ENCODE data around the gene AKAP17A. TPM values are rescaled to one million over a fixed set of nuclear protein-coding genes. Genes with fewer than 3 reads are reported as not detected.
"Not testable (repeated sequence)": the region's sequence is repeated elsewhere in the genome, so short reads cannot be mapped to it uniquely, and the experiment has no call there.

Gene AKAP17A
- total and polyA plus RNA-seq, 10 donors, result 36.6 to 88.9 (median 70.0) TPM

DNA sequence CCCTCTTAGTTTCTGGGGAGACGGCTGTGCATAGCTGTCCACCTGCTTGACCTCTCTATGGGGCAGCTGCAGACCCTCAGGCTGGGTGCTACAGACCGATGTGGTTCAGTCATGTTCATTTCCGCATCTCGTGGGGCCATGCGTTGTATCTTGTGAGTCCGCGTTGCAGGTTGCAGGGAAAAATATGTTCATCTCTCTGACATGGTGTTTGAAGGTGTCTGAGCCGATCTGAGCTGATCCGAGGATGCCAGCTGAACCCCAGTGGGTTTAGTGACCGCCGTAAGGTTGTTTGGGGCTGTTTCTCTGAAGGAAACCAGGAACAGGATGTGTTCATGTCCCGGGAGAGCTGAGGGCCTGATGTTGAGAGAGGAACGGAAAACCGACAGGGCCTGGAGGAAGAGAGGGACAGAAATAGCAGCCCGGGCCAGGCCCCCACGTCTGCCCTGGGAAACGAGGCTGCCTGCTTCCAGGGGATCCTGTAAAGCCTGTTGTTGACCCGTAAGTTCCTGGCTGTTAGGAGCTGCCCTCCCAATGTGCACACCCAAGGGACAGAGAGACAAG is 44.6 kb upstream of the AKAP17A start:
- Histone ChIP-seq H3K4me3 (peak overlapping the region in 1 of 8 donors; percentile 12), H3K27me3 (replicated peaks in 1 of 7) (no peaks in the 10 kb centered on the region), H3K4me1 (peaks cover 0 to 31% (median 11%) of the 10 kb centered on the region in 6 donors), H3K36me3 (no peaks in the 10 kb centered on the region), H3K9me3 (peaks cover 0 to 4% (median 0%) of the 10 kb centered on the region in 8 donors), H3K27ac (peak overlapping the region in 7 of 8 donors; percentile 16 to 76 (median 55))
- TF ChIP-seq POLR2AphosphoS5 (IDR thresholded peaks at IDR 0.05), result peak in 2 of 3 donors; percentile 20 to 38
- TF ChIP-seq, protein P1, sequence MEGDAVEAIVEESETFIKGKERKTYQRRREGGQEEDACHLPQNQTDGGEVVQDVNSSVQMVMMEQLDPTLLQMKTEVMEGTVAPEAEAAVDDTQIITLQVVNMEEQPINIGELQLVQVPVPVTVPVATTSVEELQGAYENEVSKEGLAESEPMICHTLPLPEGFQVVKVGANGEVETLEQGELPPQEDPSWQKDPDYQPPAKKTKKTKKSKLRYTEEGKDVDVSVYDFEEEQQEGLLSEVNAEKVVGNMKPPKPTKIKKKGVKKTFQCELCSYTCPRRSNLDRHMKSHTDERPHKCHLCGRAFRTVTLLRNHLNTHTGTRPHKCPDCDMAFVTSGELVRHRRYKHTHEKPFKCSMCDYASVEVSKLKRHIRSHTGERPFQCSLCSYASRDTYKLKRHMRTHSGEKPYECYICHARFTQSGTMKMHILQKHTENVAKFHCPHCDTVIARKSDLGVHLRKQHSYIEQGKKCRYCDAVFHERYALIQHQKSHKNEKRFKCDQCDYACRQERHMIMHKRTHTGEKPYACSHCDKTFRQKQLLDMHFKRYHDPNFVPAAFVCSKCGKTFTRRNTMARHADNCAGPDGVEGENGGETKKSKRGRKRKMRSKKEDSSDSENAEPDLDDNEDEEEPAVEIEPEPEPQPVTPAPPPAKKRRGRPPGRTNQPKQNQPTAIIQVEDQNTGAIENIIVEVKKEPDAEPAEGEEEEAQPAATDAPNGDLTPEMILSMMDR (IDR thresholded peaks at IDR 0.05 in 8 of 11, conservative IDR thresholded peaks at IDR 0.05 in 3 of 11), result no peak
- WGBS, 5 donors, result 28 to 44% (median 39%) methylated on average over 16 to 18 of the region's 18 CpGs
- no peak for DNase-seq
- intact Hi-C loops (cut with DNase I; ENCODE audit: low total_unique reads), result no loop called here

DNA sequence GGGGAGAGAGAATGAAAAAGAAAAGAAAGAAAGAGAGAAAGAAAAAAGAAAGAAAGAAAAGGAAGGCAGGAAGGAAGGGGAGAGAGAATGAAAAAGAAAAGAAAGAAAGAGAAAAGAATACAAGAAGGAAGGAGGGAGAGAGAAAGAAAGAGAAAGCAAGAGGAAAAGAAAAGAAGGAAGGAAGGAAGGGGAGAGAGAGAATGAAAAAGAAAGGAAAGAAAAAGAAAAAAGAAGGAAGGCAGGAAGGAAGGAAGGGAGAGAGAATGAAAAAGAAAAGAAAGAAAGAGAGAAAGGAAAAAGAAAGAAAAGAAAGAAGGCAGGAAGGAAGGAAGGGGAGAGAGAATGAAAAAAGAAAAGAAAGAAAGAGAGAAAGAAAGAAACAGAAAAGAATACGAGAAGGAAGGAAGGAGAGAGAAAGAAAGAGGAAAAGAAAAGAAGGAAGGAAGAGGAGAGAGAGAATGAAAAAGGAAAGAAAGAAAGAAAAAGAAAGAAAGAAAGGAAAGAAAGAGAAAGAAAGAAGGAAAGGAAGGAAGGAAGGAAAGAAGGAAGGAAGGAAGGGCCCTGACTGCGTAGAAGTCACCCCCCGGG is 39.4 kb upstream of the AKAP17A start:
- no peaks in the 10 kb centered on the region for H3K27me3 ChIP-seq (replicated peaks in 1 of 7)
- intact Hi-C loops (cut with DNase I; ENCODE audit: low total_unique reads), result no loop called here
- DNase-seq, result no peak
- no peak for TF ChIP-seq POLR2A (IDR thresholded peaks at IDR 0.05)
- TF ChIP-seq, protein P1 (IDR thresholded peaks at IDR 0.05 in 8 of 11, conservative IDR thresholded peaks at IDR 0.05 in 3 of 11), result no peak
- TF ChIP-seq POLR2AphosphoS5 (IDR thresholded peaks at IDR 0.05), result no peak
- H3K36me3 ChIP-seq, result no peaks in the 10 kb centered on the region
- peaks cover 0 to 20% (median 5%) of the 10 kb centered on the region in 8 donors for H3K9me3 ChIP-seq
- 62 to 85% (median 69%) methylated on average over 3 of the region's 3 CpGs for WGBS, 5 donors
- peaks cover 3 to 56% (median 18%) of the 10 kb centered on the region in 6 donors for H3K4me1 ChIP-seq
- H3K27ac ChIP-seq, result peak overlapping the region in 2 of 8 donors; percentile 67 to 86
- H3K4me3 ChIP-seq, result no peak overlapping the region

DNA sequence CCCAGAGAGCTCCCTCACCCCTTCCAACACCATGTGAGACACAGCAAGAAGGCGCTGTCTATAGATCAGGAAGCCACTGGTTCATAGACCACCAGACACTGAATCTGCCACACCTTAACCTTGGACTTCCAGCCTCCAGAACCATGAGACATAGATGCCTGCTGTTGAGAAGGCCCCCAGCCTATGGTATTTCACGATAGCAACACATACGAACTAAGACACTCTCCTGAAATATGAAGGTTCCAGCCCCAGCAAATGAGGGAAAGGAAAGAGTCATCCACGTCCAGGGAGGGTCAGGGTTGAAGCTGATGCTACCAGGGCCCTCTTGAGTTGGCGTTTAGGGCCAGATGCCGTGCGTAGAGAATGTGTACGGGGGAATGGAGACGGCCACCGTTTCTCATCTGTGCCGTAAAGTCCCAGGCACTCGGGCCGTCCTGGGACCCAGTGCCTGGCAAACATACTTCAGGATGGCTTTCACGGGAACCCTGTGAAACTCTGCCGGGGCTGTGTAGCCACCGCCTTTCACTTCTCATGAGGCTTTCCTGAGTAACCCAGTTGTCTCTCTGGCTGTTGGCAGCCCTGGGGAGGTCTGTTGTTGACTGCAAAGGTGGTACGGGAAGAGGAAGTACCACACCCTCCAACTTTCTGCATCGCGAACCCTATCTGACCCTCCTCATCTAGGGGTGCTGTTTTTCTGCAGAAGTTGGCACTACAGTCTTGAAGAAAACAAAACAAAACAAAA is 36.8 kb upstream of the AKAP17A start:
- peak overlapping the region; percentile 54 to 90 (median 77) for H3K27ac ChIP-seq
- peaks cover 0 to 45% (median 12%) of the 10 kb centered on the region in 6 donors for H3K4me1 ChIP-seq
- DNase-seq, result peak; percentile 87
- 43 to 57% (median 51%) methylated on average over 17 to 19 of the region's 19 CpGs for WGBS, 5 donors
- H3K4me3 ChIP-seq, result peak overlapping the region in 1 of 8 donors; percentile 14
- intact Hi-C loops (cut with DNase I; ENCODE audit: low total_unique reads), result no loop called here
- H3K9me3 ChIP-seq, result peaks cover 0 to 20% (median 5%) of the 10 kb centered on the region in 8 donors
- H3K36me3 ChIP-seq, result no peaks in the 10 kb centered on the region
- H3K27me3 ChIP-seq (replicated peaks in 1 of 7), result no peaks in the 10 kb centered on the region
- TF ChIP-seq POLR2AphosphoS5 (IDR thresholded peaks at IDR 0.05) (peak in 2 of 3 donors; percentile 44 to 82), POLR2A (IDR thresholded peaks at IDR 0.05) (no peak)
- TF ChIP-seq, protein P1 (IDR thresholded peaks at IDR 0.05 in 8 of 11, conservative IDR thresholded peaks at IDR 0.05 in 3 of 11), result no peak

DNA sequence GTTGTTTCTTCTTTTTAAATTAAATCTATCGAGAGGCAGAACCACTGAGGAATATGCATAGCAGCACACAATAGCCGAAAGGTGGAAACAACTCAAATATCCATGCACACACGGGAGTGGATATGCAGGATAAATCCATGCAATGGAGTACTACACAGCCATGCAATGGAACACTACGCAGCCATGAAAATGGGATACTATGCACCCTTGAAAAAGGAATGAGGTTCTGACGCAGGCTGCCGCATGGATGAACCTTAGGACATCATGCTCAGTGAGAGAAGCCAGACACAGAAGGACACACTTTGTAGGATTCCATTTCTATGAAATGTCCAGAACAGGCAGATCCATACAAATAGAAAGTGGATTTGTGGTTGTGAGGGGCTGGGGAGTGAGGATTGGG is 36.0 kb upstream of the AKAP17A start:
- peak overlapping the region in 1 of 8 donors; percentile 14 for H3K4me3 ChIP-seq
- DNase-seq, result no peak
- peaks cover 0 to 45% (median 12%) of the 10 kb centered on the region in 6 donors for H3K4me1 ChIP-seq
- peaks cover 0 to 20% (median 5%) of the 10 kb centered on the region in 8 donors for H3K9me3 ChIP-seq
- WGBS, 5 donors, result 78 to 85% (median 80%) methylated on average over 6 of the region's 6 CpGs
- H3K27ac ChIP-seq, result peak overlapping the region in 7 of 8 donors; percentile 15 to 90 (median 77)
- no peaks in the 10 kb centered on the region for H3K27me3 ChIP-seq (replicated peaks in 1 of 7)
- no peaks in the 10 kb centered on the region for H3K36me3 ChIP-seq
- intact Hi-C loops (cut with DNase I; ENCODE audit: low total_unique reads), result no loop called here
- TF ChIP-seq POLR2A (IDR thresholded peaks at IDR 0.05) (no peak), POLR2AphosphoS5 (IDR thresholded peaks at IDR 0.05) (no peak)
- TF ChIP-seq, protein P1 (IDR thresholded peaks at IDR 0.05 in 8 of 11, conservative IDR thresholded peaks at IDR 0.05 in 3 of 11), result no peak

DNA sequence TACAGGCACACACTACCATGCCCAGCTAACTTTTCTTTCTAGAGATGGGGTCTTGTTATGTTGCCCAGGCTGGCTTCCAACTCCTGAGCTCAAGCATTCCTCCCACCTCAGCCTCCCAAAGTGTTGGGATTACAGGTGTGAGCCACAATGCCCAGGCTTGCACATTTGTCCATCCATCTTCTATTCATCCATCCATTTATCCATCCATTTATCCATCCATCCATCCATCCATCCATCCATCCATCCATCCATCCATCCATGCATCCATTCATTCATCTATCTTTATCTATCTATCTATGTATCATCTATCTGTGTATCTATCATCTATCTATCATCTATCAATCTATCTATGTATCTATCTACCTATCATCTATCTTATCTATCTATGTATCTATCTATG is 34.0 kb upstream of the AKAP17A start:
- Histone ChIP-seq H3K9me3 (peaks cover 0 to 18% (median 5%) of the 10 kb centered on the region in 8 donors), H3K4me1 (peaks cover 0 to 30% (median 12%) of the 10 kb centered on the region in 6 donors)
- H3K27me3 ChIP-seq (replicated peaks in 1 of 7); H3K4me3 ChIP-seq; H3K36me3 ChIP-seq; intact Hi-C loops (cut with DNase I; ENCODE audit: low total_unique reads); H3K27ac ChIP-seq; DNase-seq: not testable (repeated sequence)
